Hematopoietic multipotent progenitor cell (in vitro differentiated cells): ENCODE results near the gene CAVIN4. TPM values are rescaled to one million over a fixed set of nuclear protein-coding genes. Genes with fewer than 3 reads are reported as not detected.

Experiments used
- DNase-seq, 3 donors: peaks; one replicate each; pipeline ENCODE4 v3.0.0-alpha.2; 2011 to 2015; ENCODE audit warnings: low read depth in 2 of 3, low spot score in 2 of 3
- total RNA-seq: library from RNA; depleted of rRNA; stranded (reverse); fragments of >200 nt; gene quantifications from one replicate; pipeline ENCODE4 v1.2.3, GENCODE V29; 2012

Gene CAVIN4
- under 0.01 TPM for total RNA-seq

GRCh38 chr9:100577776-100578448 is at the start of gene CAVIN4:
TSS of gene CAVIN4 (plus strand) at chr9:100578079. CDS start at chr9:100578144, 65 bp downstream.
- DNase-seq, result no peak

- no peak for DNase-seq
These were observed 43.5 kb upstream of the CAVIN4 start for GRCh38 chr9:100534401-100534800.

GRCh38 chr9:100540327-100540726 is 37.6 kb upstream of the CAVIN4 start:
- DNase-seq, result no peak

GRCh38 chr9:100549048-100549447 is 28.8 kb upstream of the CAVIN4 start:
- DNase-seq, result peak in 1 of 3 donors; percentile 1

- DNase-seq, result no peak
These were observed 22.9 kb upstream of the CAVIN4 start for GRCh38 chr9:100554935-100555401.

GRCh38 chr9:100555471-100555870 is 22.4 kb upstream of the CAVIN4 start:
- no peak for DNase-seq

- no peak for DNase-seq
These were observed 20.8 kb upstream of the CAVIN4 start for GRCh38 chr9:100557053-100557452.

- no peak for DNase-seq
These were observed 16.6 kb upstream of the CAVIN4 start for GRCh38 chr9:100561256-100561655.

GRCh38 chr9:100567856-100568255 is 10.0 kb upstream of the CAVIN4 start:
- no peak for DNase-seq

- DNase-seq, result no peak
These were observed 4.1 kb upstream of the CAVIN4 start for GRCh38 chr9:100573655-100574260.

GRCh38 chr9:100575006-100575405 is 2.9 kb upstream of the CAVIN4 start:
- DNase-seq, result no peak

- DNase-seq, result no peak
These were observed 2.0 kb upstream of the CAVIN4 start for GRCh38 chr9:100575765-100576386.

GRCh38 chr9:100578610-100579009 is 731 bp downstream of the CAVIN4 start:
- no peak for DNase-seq

- DNase-seq, result no peak
These were observed 1.8 kb downstream of the CAVIN4 start for GRCh38 chr9:100579665-100580064.

- DNase-seq, result no peak
These were observed 2.4 kb downstream of the CAVIN4 start for GRCh38 chr9:100580257-100580656.

- no peak for DNase-seq
These were observed 3.2 kb downstream of the CAVIN4 start for GRCh38 chr9:100581081-100581480.

GRCh38 chr9:100581661-100582060 is 3.8 kb downstream of the CAVIN4 start:
- DNase-seq, result no peak

- no peak for DNase-seq
These were observed 5.3 kb downstream of the CAVIN4 start for GRCh38 chr9:100583014-100583802.

- no peak for DNase-seq
These were observed 7.1 kb downstream of the CAVIN4 start for GRCh38 chr9:100584951-100585350.

GRCh38 chr9:100586093-100586492 is 8.2 kb downstream of the CAVIN4 start:
- no peak for DNase-seq

GRCh38 chr9:100587375-100587774 is 9.5 kb downstream of the CAVIN4 start:
- DNase-seq, result no peak
